Measurements from ENCODE around the gene EXTL1.

Gene EXTL1

DNA sequence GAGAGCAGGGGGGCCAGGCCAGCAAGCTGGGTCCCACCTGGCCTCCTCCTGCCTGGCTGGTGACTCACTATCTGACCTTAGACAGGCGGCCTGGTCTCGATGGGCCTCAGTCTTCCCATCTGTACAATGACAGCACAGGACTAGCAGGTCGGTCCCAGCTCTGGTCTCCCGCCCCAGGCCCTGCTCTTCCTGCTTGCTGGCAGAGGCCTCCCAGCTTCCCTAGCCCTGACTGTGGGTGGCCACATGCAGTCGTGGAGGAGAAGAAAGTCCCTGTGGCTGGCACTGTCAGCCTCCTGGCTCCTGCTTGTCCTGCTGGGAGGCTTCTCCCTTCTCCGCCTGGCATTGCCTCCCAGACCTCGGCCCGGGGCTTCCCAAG is 817 bp downstream of the EXTL1 start:
- DNase-seq (ENCODE audit: low read depth, low spot score) = no peak

DNA sequence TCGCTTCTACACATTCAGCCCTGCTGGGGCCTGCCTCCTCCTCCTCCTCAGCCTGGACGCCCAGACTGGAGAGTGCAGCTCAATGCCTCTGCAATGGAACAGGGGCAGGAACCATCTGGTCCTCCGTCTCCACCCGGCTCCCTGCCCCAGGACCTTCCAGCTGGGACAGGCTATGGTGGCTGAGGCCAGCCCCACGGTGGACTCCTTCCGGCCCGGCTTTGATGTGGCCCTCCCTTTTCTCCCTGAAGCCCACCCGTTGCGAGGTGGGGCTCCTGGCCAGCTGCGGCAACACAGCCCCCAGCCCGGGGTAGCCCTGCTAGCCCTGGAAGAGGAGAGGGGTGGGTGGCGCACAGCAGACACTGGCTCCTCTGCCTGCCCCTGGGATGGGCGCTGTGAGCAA is 1.4 kb downstream of the EXTL1 start:
- DNase-seq (ENCODE audit: low read depth, low spot score) = no peak

DNA sequence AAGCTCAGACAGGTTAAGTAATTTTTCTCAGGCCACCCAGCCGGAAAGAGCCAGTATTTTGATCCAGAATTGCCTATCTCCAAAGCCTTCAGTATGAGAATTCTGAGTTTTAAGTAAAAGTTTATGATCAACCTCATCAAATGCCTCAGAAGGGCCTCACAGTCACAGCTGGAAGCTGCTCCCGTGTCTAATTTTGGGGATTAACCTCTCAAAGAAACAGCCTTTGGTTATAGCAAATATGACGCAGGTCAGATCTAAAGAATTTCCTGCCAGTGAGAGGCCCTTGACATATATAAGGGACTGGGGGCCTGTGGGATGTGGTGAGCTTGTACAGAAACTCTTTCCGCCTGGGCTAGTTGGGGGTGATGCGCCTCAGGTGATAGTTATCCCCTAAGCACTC is 2.3 kb downstream of the EXTL1 start:
- no peak for DNase-seq (ENCODE audit: low read depth, low spot score)

DNA sequence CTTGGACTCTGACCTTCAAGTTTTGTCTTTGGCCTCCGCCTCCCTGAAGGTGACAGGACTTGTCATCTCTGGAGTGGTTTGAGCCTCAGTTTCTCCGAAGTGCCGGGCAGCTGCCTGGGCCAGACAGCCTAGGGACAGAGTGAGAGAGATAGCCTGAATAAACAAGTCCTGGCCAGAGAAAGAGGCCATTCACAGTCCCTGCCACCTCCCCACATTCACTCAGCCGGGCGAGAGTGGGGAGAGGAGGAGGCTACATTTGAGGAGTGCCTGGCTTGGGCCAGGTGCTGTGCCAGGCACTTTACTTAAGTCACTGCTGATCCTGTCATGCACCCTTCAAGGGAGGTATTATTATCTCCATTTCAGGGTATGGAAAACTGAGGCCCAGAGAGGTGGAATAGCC is 3.5 kb downstream of the EXTL1 start:
- DNase-seq (ENCODE audit: low read depth, low spot score) = no peak

DNA sequence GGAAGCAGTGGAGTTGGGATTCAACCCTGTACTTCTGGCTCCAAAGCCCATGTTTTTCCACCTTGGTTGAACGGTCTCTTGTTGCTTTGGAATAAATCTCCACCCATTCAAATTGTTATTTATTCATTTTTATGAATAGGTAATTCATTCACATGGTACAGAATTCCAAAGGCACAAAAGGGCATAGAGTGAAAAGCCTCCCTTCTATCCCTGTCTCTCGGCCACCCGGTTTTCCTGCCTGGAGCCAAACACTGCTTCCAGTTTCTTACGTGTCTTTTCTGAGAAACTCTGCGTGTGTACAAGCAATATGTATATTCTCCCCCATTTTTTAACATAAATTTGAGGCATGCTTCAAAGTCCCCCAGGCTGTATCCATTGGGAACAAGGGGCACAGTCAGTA is 3.9 kb downstream of the EXTL1 start:
- DNase-seq (ENCODE audit: low read depth, low spot score) = no peak

DNA sequence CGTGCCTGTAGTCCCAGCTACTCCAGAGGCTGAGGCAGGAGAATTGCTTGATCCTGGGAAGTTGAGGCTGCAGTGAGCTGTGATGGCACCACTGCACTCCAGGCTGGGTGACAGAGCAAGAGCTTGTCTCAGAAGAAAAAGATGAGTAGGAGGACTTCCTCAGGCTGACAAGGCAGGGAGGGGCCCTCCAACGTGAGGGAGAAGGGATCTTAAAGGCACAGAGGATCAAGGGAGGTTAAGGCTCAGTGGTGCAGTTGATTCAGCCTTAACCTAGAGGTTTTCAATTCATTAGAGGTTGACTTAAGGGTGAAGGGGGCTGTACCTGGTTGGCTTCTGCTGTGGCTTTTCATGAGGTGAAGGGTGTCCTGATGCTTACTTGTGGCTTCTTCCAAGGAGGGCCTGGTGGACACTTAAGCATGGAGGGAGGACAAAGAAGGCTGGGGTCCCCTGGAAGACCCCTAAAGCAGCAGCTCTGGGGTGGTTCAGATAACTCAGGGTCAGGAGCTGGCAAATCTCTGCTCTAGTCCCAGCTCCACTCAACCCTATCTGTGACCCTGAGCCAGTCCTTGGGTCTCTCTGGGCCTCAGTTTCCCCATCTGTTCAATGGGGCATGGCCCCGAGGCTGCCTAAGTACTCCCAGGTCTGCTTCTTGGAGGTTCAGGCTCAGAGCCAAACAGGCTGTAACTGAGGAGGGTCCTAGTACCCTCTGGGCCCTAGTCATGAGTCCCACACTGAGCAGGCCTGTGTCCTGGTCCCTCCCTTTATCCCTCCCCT is 6.3 kb downstream of the EXTL1 start:
- DNase-seq (ENCODE audit: low read depth, low spot score) = no peak

DNA sequence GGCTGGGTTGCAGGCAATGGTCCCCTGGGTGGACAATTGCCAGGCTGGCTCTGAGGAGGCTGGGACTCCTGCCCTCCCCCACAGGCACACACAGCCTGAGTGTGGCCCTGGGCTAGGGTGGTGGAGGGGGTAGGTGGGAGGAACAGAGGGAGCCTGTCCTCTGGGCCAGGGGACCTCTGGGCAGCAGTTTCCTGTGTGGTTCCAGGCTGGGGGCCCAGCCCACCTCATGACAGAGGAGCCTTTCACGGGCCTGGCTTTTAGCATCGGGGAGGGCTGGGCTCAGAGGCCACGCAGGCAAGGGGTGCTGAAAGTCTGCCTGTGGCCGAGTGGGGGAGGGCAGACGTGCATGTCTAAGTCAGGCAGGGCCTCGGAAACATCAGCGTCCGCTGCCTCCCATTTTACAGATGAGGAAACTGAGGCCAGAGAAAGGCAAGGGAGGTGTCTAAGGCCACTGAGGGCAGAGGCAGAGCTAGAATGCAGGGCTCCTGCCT is 7.0 kb downstream of the EXTL1 start:
- no peak for DNase-seq (ENCODE audit: low read depth, low spot score)

DNA sequence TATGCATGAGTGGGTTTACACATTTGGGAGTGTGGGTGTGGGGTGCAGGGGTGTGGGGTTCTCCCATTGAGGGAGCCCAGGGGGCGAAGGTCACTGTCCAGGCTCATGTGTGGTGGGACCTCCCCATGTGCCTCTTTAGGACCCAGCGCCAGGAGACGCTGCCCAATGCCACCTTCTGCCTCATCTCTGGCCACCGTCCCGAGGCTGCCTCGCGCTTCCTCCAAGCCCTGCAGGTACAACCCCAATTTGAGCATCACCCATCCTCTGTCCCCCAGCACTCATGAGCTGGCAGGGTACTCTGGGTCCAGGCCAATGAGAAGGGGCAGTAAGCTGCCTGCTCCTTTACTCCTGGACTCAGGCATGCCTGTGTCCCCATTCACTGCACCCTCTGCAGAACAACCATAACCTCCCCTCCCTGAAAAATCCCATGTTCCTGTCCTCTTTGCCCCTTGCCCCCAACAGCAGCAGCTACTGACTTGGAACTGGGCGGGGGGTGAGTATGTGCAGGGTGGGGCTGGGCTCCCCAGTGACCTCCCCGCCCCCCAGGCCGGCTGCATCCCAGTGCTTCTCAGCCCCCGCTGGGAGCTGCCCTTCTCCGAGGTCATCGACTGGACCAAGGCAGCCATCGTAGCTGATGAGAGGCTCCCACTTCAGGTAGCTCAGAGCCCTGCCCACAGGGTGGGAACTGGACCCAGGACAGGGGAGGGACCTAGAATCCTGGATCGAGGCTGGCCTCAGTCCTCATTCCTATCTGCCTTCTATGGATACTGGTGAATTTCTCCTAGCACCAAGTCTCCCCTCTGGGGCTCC is 7.7 kb downstream of the EXTL1 start:
- DNase-seq (ENCODE audit: low read depth, low spot score) = no peak

DNA sequence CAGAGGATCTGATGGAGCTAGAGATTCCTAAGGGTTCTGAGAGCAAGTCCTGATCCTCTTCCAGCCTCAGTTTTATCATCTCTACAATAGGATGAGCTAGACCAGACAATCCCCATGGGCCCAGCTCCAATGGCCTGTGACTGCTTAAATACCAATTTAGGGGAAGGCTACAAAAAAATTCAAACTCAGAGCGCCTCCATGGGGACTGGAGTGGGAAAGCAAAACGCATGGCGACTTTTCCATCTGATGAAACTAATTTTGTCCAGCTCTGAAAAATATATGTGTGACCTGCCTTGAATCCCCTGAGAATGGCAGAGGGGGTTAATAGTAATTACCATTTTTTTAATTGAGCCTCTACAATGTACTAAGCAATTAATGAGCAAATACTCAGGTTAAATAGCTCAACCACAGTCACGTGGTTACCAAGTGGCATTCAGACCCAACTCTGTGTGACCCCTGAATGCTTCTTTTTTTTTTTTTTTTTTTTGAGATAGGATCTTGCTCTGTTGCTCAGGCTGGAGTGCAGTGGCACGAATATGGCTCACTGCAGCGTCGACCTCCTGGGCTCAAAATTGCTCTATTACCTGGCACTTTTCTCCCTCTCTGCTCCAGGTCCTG is 8.4 kb downstream of the EXTL1 start:
- DNase-seq (ENCODE audit: low read depth, low spot score) = no peak

DNA sequence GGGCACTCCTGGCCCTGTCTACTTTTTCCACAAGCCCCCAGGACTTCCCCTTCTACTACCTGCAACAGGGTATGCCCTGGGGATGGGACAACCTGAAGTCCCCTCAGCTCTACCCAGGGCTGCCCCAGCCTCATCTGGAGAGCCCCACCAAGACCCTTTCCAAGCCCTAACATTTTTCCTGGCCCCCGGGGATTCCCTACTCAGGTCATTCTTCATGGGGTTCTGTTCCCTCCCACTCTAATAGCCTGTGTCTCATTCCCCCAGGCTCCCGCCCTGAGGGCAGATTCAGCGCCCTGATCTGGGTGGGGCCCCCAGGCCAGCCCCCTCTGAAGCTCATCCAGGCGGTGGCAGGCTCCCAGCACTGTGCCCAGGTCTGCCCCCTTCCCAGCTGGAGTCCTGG is 9.6 kb downstream of the EXTL1 start:
- DNase-seq (ENCODE audit: low read depth, low spot score) = no peak

DNA sequence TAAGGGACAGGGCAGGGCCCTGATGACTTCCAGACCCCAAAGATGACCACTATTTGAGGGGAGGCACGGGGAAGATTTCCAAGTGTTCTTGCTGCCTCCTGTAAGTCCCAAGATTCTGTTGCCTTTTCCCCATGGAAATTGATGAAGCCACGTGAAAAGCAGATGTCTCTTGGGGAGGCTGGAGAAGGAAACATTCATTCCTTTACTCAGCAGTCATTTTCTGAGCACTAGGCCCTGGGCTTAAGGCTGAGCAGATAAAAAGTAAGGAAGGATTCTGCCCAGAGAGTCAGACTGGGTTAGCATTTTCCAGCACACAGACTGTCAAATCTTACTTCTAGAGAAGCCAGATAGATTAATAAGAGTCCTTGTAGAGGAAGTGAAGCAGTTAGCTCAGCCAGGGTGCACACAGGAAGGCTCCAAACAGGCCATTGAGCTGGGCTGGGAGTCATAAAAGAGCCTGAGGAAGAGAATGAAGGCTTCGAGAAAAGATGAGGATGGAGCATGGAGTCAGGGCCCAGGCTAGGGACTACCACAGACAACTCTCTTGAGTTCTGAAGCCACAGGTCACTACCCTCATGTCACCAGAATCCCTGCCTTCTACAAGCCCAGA is 10.1 kb downstream of the EXTL1 start:
- no peak for DNase-seq (ENCODE audit: low read depth, low spot score)

DNA sequence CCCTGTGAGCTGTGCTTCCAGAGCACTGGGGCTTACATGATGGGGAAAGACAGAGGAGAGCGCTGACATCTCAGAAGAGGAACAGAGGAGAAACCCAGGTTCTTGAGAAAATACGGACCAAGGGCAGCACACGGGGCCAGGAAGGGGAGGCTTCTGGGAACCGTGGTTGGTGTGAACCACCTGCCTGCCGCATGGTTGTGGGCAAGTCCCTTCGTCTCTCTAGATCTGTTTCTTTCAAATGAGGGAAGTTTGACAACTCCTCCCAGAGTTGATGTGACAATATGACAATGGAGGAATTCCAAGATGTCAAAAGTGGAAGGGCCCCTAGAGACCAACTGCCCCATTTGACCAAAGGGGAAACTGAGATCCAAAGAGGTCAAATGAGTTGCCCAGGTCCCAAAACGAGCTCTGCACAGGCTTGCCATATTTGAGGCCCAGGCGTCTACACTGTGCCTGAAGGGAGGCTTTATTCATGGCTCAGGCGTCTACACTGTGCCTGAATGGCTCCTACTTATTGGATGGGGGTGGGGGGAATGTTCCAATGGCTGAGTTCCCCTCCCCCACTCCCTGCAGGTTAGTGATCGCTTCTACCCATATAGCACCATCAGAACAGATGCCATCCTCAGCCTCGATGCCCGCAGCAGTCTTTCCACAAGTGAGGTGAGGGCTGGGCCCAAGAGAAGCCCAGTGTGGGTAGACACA is 11.2 kb downstream of the EXTL1 start:
- DNase-seq (ENCODE audit: low read depth, low spot score) = no peak

DNA sequence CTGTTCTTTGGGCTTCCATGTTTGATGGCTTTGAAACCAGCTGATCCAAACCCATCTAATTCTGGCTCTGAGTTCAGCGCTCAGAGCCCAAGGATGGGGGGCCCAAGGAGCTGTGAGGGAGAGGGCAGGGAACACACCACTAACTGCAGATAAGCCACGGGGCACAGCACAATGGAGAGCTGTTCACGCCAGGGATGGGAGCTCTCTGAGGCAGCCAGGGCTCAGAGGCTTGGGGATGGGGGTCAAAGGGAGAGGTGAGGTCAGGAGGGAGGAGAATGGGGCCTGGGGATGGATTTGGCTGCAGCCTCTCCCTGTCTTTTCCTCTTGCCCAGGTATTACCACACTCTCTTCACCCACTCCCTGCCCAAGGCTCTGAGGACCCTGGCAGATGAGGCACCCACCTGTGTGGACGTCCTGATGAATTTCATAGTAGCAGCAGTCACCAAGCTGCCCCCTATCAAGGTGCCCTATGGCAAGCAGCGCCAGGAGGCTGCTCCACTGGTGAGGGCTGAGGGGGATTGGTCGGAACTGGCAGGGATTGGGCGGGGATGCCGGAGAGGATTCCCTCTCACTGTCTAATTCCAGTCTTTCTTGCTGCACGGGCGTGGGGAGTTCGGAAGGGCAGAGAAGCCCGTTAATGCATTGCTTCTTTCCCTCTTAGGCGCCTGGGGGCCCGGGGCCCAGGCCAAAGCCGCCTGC is 13.1 kb downstream of the EXTL1 start:
- DNase-seq (ENCODE audit: low read depth, low spot score) = no peak

DNA sequence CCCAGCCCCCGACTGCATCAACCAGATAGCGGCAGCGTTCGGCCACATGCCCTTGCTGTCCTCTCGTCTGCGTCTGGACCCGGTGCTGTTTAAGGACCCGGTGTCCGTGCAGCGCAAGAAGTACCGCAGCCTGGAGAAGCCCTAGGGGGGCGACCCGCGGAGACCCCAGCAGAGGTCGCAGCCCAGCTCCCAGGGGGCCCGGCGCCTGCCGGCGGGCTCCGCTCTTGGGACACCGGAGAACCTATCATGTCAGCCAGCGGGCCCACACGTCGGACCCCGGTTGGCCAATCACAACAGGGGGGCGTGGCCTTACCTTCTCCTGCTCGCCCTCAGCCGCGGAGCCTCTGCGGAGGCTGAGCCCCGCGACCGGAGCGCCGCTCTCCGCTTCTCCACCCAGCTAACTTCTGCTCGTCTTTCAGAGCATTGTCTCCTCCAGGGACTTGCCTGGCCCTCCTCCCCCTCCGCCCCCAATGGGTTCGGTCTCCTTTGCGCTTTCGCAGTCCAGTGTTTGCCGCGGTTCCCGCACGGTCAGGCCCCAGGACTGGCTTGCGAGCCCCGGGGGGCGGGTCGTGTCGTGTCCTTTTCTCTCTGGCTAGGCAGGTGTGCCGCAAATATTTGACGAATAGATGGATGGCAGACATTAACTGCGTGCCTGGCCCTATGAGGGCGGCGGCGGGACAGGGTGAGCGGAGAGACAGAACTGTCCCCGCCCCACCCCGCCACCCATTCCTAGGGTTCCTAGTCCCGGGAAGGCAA is 13.8 kb downstream of the EXTL1 start:
- peak; percentile 52 for DNase-seq (ENCODE audit: low read depth, low spot score)

DNA sequence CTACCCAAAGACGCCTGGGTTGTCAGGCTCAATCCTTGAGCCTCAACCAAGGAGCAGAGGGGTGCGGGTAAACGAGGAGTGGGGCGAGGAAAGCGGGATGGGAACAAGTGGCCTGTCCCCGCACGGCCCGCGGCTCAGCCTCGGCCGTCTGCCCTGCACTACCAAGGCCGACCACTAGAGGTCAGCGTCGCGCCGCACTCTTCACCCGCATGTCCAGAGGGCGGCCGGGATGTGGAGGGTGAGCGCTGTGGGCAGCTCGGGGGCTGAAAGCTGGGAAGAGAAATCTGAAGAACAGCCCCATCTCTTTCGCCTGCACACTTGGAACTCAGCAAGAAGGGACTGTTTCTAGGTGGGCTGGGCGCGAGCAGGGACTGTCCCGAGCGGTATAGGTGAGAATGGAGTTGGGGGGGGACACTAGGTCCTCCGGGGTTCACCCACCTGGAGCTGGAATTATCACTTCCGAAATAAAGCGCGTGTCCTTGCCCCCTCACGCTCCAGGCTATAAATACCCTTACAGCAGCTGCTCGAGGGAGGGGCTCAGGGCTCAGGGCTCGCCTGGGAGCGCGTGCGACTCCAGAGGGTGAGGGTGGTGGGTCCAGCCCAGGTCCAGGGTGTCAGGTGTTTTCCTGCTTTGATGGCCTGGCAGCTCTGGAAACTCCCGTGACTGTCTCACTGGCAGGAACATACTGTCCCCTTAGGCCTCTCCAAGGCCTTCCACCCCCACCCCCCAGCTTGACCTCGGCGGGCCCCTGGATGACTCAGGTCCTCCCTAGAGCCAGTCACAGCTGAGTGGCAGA is 14.6 kb downstream of the EXTL1 start:
- no peak for DNase-seq (ENCODE audit: low read depth, low spot score)

DNA sequence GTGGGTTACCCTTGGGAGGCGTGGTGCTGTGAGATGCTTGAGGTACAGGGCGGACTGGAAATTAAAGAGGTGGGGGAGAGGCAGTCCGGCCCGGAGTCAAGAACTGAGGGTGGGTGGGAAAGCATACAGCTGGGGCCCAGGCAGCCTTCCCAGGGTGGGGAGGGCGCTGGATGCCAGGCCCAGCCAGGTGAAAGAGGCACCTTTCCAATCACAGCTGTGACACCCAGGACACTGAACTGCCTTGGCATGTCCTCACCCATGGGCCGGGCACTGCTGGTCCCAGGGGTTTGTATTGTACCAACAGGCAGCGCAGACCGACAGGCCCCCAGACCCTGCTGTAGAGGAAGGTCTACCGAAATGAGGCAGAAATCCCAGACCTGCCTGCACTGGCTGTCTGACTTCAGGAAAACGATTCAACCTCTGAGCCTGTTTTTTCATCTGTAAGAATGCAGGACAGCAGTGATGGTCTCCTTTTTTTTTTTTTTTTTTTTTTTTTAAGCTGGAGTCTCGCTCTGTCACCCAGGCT is 15.2 kb downstream of the EXTL1 start:
- no peak for DNase-seq (ENCODE audit: low read depth, low spot score)

DNA sequence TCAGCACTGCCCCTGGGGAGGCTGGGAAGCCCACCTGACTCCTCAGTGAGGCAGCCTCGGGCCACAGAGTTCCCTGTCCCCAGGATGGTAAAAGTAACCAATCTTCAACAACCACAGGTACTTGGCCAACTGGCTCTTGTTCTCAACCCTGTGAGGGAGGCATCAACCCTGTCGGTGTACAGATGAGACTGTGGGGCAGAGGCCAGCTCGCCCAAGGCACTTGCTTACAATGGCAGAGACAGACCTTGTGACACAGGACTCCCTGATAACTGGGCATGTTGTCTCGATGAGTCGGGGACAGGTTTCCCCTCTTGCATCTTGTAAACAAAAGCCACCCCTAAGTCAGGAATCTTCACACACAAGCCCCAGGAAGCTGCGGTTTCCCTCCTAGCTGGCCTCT is 16.3 kb downstream of the EXTL1 start:
- no peak for DNase-seq (ENCODE audit: low read depth, low spot score)

DNA sequence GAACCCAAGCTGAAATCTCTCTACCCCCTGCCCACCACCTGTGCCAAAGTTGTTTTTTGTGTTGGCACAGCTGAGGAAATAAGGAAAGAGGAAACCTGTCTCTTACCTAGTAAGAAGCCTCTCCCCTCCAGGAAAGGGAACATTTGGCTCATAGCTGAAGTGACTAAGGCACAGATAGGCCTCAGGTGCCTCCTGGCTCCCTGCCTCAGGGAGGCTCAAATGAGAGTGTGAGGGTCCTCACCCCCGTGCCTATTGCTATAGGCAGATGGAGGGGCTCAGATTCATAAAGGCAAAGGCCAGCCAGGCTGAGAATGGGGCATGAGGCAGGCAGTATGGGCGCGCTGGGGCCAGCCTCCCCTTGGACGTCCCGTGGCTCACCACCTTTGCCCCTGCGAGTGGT is 16.9 kb downstream of the EXTL1 start:
- no peak for DNase-seq (ENCODE audit: low read depth, low spot score)

DNA sequence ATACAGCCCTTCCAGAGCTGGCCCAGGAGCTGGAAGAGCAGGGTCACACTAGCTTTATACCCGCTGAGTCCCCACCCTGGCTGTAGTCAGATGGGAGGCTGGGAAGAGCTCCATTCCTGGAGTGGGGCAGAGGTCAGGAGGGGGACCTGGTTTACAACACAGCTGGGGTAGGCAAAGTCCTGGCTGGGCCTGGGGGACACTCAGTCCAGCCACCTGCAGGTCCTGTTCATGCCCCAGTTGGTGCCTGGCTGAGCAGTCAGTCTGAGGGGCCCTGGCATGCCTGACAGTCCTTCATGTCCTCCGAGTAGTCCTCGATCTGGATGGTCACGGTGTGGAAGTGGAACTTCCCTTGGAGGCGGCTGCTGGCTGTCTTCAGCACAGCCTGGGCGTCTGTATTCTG is 17.3 kb downstream of the EXTL1 start:
- no peak for DNase-seq (ENCODE audit: low read depth, low spot score)
